DMS 273 (cell line): ENCODE data around the gene ARRDC4.
"Not testable (repeated sequence)": the region's sequence is repeated elsewhere in the genome, so short reads cannot be mapped to it uniquely, and the experiment has no call there.

Experiments used
- DNase-seq: peaks from one replicate; lab custom pipeline; 2025; ENCODE audit not compliant: unreplicated experiment; lab: John Stamatoyannopoulos, UW

ARRDC4 gene

DNA sequence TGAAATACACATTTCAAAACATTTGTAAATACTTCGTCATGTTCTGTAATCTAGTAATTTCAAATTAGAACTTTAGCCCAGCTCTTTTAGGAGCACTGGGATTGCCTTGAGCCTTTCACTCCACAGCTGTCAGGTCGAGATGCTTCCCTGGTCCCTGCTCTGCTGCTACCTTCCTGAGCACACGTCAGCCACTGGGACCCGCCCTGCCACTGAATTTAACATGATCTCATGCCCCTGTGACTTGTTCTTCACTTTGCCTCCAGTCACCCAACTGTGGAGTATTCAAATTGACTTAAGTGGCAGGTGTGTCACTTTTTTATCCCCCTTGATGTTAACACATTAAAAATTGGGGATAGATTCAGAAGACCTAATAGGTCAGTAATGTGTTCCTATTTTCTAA is 3.3 kb downstream of the ARRDC4 start:
- no peak for DNase-seq

DNA sequence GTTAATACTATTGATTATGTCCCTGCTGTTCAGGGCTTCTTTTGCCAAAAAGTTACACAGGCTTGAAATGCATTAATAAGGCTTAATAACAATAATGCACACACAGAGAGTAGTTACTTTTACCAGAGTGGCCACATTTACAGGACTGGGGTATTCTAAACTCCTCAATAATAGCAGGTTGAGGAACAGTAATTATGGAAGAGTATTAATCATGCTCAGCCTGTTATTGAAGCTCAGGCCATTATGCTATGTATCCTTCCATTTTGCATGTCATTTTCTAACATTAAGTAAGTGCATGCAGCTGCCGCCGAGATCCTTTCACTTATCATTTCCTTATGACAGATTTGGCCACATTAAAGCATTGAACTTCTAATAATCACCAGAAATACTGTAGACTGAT is 5.7 kb downstream of the ARRDC4 start:
- DNase-seq = no peak

DNA sequence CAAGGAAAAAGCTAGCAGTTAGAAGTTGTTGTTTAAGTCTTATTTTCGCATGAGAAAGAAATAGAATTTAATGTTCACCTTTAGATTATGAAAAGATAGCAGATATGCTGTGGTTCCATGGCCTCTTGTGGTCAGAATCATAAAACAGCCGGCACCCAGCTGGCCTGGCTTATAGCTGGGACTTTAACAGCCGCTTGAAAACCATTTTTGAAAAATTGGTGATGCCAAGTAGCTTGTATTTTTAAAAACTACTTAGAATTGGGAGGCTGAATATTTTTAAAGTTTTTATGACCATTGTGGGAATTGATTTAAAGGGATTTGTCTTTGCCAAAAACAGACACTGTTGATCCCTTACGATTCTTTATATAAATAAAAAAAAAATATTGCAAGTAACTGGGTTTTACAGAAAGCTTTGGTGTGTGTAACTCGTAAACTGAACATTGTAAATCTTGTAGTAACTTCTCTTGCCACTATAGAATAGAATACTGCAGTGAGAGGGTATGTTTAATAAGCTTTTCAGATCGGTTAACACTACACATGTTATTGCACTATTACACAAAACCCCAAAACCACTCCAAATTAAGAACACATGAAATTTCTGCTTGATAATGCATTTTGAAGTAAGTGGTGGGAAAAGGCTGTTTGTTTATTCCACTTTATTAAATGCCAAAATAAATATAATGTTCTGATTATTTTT is 6.6 kb downstream of the ARRDC4 start:
- DNase-seq = no peak

DNA sequence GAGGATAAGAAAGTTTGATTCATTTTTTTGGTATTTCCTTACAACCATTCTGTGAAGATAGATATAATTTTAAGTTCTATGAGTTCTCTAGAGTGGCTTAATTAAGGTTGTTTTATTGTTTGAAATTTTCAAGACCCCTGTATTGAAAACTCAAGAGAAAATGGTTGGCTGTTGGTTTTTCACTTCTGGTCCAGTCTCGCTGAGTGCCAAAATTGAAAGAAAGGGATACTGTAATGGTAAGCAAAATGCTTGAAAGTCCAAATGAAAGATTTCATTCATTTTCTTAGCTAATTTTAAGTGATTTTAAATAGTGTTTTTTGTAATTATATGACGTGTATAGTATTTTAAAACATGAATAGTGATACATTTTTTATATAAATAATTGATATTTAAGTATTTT is 7.4 kb downstream of the ARRDC4 start:
- no peak for DNase-seq

DNA sequence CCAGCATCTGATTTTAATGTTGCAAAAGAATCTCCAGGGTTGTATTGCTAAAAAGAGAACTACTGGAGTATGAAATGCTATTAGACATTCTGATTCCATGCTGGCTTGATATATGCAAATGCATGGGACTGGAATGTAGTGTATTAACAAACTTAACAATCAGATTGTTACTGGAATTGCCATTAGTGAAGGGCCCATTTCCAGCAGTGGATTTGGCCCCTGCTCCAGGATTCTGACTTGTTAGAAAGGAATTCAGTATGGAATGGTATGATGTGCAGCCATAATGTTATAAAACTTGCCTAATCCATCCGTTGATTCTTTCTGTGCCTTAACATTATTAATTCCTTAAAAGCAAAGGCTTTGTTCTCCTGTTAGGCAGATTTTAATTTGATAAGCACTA is 7.9 kb downstream of the ARRDC4 start:
- no peak for DNase-seq

DNA sequence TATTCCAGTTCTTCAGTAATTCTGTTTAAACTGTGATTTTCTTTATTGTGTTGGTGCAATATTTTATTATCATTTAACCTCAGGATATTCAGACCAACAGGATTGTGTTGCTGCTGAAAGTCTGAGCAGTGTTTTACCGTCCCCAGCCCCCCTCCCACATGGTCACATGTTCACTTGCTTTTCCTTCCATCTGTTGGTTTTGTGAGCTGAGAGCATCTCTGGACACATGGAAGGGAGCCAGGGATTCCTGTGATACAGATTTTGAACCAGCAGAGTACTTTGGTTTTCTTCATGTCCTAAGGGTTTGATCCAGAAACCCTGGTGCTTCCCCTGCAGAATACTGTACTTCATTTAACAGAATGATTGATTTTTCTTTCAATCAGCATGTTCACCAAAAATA is 11.9 kb downstream of the ARRDC4 start:
- peak; percentile 58 for DNase-seq

DNA sequence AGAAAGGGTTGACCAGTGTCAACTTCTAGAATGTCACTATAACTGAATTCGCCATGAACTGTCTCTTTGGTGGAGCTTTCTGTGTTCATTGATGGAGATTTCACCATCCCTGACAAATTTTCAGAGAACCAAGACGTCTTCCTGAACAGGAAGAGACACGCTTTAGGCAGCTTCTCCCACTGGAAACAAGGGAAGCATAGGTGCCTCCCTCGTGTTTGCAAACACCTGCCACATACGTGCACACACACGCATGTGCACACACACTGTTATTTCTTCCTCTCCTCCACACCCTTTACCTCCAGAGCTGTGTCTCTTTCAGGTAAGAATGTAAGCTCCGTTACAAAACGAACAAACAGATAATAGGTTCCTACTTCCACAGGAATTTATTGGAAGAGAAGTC is 15.6 kb downstream of the ARRDC4 start:
- DNase-seq = no peak

DNA sequence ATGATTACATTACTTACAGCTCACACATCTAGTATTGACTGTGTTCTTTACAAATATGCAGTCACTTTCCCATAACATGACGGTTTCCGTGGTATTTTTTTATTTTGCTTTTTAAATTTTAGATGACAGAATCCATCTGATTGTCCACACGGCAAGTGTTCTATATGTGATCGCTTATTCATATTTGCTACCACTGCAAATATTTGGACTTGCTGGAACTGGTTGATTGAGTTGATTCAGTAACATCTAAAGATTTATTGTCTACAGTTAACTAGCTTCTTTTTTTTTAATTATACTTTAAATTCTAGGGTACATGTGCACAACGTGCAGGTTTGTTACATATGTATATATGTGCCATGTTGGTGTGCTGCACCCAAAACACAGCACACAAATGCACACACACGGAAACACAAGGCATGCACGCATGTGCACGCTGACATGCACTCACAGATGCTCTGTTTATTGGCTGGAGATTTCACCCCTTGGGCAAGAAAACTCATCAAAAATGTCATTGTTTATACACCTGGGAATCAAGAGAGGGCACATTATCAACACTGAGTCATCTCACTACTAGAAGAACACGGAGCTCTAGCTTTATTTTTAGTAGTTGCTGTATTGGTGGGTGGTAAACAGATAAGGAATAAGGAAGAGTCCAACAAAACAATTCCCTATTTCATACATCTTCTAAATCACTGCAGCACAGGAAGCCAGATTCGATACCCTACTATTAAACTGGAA is 16.4 kb downstream of the ARRDC4 start:
- DNase-seq = no peak

DNA sequence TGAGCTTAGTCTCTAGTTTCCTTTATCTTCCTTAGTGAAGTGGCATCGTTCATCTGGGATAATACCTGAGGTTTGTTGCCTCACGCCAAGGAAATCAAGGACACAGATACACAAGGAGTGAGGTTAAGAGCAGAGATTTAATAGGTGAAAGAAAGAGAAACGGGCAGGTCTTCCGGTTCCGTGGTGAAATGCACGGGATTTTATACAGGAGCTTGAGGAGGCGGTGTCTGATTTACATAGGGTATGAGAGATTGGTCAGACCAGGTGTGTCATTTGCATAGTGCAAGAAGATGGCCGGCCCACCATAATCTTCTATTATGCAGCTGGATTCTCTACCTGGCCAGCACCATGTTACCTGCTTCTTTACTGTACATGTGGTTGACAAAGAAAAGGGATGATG is 17.2 kb downstream of the ARRDC4 start:
- DNase-seq = no peak

DNA sequence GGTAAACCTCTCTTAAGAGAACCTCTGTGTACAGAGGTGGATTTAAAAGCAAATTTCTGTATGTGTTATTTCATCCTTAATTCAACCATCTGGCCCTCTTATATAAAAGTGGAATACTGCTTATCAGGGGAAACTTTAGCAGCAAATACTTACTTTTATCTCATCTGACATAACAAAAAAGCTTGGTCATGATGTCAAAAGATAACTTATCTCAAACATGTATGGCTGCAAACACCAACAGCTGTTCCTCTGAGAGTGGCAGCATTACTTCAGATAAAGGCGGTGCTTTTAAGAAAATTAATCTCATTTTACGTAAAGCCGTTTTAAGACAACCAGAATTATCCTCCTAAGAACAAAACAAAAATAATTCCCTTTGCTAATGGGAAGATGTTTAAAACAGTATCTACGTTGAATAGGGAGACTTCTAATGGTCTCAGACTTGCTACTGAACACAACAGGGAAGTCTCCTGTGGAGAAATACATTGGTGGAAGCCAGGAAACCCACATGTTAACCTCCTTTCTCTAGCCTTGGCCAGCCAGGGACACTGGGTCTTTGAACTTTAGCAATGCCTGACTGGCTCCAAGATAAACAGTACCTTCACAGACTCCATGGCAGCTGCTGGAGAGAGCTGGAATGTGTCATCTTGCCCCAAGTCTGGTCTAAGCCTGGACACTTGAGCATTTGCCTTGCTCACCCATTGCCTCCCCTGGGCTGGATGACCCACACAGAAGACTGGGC is 18.1 kb downstream of the ARRDC4 start:
- no peak for DNase-seq

DNA sequence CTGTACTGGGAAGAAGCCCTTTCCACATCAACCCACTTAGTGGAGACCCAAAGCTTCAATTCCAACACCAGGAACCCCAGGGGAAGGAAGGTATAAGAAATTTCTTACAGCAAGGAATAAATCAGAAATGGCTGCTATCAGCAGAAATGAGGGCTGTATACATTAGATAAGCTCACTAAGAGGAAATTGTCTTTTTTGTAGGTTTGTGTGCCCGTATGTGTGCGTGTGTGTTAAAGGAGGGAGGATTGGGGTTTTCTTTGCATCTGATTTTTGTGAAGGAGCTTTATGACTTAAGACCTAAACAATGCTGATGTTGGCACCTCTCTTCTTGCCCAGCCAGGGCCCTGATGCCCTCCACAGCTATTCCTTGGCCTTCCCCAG is 18.6 kb downstream of the ARRDC4 start:
- no peak for DNase-seq

DNA sequence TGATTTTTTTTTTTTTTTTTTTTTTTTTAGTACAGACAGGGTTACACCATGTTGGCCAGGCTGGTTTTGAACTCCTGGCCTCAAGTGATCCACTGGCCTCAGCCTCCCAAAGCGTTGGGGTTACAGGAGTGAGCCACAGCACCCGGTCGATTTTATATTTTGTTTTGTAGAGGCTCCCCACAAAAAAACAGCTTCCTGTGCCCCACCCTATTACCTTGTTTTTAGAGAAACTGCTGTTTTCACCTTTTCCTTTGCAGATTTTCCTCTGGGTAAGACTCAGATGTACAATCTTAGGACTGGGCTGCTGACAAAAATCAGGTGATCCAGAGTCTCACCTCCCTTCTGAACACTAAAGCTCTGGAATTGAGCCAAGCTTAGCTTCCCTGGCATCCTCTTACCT is 20.6 kb downstream of the ARRDC4 start:
- no peak for DNase-seq

DNA sequence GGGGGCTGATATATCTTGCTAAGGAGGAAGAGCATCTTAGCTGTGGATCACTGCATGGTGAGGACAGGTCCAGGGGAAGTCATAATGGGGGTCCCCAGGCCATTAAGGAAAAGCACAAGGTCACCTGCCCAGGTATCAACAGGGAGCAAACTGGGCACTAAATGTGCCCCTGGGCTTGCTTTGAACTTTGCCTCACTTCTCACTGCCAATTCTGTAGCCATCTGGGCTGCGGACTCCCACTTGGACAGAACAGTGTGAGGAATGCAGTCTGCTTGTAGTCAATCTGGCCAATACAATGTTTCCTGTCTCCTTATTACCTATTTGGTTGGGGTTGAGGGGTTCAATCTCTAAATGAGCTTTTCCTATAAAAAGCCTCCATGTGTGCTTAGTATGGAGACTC is 21.3 kb downstream of the ARRDC4 start:
- DNase-seq = no peak

DNA sequence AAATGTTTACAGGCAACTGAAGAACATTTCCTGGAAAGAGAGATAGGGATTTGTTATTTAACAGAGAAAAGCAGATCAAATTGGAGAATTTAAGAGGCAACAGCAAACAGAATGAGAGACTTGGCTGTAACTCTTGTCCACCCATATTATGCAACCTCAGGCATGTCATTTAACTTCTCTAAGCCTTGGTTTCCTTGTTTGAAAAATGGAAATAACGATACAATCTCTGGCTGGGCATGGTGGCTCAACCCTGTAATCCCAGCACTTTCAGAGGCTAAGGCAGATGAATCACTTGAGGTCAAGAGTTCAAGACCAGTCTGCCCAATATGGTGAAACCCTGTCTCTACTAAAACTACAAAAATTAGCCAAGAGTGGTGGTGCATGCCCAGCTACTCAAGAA is 23.7 kb downstream of the ARRDC4 start:
- no peak for DNase-seq

DNA sequence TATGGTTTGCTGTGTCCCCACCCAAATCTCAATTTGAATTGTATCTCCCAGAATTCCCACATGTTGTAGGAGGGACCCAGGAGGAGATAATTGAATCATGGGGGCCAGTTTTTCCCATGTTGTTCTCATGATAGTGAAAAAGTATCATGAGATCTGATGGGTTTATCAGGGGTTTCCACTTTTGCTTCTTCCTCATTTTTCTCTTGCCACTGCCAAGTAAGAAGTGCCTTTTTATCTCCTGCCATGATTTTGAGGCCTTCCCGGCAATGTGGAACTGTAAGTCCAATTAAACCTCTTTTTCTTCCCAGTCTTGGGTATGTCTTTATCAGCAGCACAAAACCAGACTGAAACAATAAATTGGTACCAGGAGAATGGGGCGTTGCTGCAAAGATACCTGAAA is 25.5 kb downstream of the ARRDC4 start:
- not testable (repeated sequence) for DNase-seq

DNA sequence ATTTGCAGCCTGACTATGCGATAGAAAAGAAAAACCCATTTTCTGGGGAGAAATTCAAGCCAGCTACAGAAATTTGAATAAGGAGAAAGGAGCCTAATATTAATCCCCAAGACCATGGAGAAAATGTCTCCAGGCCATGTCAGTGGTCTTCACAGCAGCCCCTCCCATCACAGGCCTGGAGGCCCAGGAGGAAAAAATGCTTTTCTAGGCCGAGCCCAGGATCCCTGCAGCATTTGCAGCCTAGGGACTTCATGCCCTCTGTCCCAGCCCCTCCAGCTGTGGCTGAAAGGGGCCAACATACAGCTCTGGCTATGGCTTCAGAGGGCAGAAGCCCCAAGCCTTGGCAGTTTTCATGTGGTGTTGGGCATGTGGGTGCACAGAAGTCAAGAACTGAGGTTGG is 26.3 kb downstream of the ARRDC4 start:
- DNase-seq = no peak

DNA sequence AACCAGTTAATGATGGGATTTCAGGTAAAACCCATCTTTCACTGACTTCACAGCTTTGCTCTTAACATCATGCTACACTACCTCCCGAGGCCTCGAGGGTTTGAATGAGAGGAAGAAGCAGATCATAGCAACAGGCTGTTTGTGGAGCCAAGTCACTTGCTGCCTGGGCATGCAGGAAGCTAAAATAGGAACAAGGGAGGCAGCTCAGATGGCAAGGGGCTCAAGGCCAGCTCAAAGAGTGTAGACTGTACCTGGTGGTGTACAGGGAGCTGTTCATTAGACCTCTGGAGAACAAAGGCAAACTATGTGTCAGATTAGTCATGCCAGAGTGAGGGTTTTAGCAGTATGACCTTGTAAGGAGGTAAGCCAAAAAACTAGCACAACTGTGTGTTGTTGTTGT is 28.8 kb downstream of the ARRDC4 start:
- no peak for DNase-seq

DNA sequence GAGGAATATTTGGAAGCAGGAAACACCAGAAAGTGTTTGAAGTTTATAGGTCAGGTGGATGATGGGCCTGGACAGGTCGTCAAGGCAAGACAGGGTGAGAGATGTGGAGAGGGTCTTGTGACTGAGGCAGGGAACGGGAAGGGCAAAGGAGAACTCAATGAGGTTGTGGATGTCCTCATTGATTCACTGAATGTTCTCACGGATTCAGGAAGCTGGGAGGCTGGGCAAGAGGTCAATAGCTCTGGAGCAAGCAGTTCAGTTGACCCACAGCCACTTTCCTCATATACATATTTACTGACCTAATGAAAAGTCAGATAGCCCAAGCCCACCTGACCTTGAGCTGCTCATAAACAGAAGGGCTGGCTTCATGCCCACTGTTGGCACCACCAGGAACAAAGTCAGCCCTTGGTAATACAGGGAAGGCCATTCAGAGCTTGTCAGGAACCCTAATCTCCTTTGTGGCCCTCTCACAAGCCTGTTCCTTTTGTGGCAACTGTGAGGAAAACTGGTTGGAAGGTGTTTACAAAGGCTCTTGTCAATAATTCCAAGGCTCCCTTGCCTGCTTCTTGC is 31.6 kb downstream of the ARRDC4 start:
- DNase-seq = no peak

DNA sequence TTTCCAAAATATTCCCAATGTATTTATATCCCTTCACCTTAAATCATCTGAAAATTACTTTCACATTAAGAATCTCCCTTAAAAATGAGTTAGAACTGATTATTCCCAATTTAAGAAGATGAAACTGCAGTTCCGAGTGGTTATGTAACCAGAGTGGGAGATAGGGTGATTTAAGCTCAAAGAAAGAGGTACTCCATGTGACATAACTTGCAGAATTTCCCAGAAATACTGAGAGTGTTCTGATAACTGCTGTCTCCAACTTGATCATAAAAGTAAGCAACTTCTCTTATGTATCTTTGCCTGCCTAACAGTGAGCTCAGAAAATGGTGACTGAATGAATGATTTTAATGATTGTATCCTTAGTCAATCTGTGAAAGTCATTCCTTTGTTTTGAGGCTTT is 32.3 kb downstream of the ARRDC4 start:
- no peak for DNase-seq

DNA sequence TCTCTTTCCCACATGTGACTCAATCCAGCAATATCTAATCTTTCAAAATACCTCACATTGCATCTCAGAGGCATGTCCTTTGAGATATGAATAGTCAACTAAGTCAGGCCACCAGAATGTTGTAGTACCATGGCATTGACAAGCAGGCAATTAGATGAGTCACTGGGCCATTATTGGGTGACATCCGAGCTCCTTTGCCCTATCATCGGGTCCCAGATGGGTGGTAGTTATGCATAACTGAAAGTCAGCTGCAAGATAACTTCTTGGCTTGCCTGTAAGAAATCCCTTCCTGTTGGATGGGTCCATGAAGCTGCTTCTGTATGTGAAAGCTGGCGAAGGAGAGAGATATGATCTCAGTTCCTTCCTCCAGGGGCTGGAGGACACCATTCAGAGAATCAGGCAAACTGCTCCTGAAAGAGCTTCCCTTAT is 32.8 kb downstream of the ARRDC4 start:
- no peak for DNase-seq

DNA sequence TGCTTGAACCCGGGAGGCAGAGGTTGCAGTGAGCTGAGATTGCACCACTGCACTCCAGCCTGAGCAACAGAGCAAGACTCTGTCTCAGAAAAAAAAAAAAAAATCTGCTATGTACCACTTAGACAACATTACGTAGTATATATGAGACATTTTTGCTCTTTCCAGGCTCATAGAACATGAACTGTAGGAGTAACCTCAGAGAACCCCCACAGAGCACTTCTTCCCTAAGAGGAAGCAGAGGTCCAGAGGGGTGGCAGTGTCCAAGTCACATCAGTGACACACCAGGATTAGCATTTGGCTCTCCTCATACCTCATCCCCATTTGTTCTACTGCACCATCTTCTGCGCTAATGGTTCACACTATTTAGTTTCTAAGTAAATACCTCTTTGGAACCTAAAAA is 33.7 kb downstream of the ARRDC4 start:
- DNase-seq = no peak

DNA sequence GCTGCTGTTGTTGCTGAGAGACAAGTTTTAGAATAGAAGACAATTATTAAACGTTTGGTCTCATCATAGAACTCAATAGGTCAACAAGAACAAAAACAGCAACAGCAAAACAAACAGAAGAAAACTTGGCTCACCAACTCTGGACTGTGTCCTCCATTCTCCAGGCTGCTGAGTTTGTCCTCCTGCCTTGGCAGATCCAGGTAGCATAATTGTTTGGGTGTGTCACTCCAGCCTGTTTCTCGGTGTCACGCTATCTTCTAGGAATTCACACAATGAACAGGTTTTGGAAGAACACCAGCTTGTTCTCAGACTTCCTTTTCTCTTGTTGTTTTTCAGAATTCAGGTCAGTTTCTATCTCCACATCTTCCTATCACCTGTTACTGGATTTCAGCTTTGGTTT is 34.7 kb downstream of the ARRDC4 start:
- DNase-seq = no peak
